Measurements from ENCODE around the gene EFCAB6. TPM values are rescaled to one million over a fixed set of nuclear protein-coding genes. Genes with fewer than 3 reads are reported as not detected.

Gene EFCAB6
- total RNA-seq, 1 experiment from 2014 or later: 0.94 TPM

- DNase-seq (ENCODE audit: low spot score): no peak
- ChIA-PET CTCF (interaction anchor here (1.0 kb wide), 1 partner anchor 16 kb away, joined by 3 read pairs; no protein-coding TSS in a partner anchor), POLR2A (interaction anchor here (0.7 kb wide), 1 partner anchor 190 kb away, joined by 3 read pairs; no protein-coding TSS in a partner anchor)
- Mint-ChIP-seq H3K27ac (no peak overlapping the region), H3K27me3 (ENCODE audit: low read depth) (no peaks in the 10 kb centered on the region), H3K4me3 (no peak overlapping the region), H3K4me1 (no peaks in the 10 kb centered on the region), H3K36me3 (no peaks in the 10 kb centered on the region), H3K9me3 (no peaks in the 10 kb centered on the region)
- ATAC-seq: no peak
- TF ChIP-seq JAZF1 (CRISPR knock-in tag; IDR thresholded peaks at IDR 0.05) (no peak), ZNF219 (CRISPR knock-in tag; IDR thresholded peaks at IDR 0.05; ENCODE audit: borderline replicate concordance) (no peak), GRHL2 (CRISPR knock-in tag; IDR thresholded peaks at IDR 0.05; ENCODE audit: insufficient replicate concordance, severe bottlenecking) (no peak), ZNF396 (CRISPR knock-in tag; IDR thresholded peaks at IDR 0.05; ENCODE audit: borderline replicate concordance) (no peak)
Measured at GRCh38 chr22:43734370-43735150, 77.5 kb downstream of the EFCAB6 start.

- ChIA-PET CTCF (interaction anchor here (0.8 to 1.5 kb wide), 2 partner anchors 10 to 217 kb away, joined by 4 to 5 read pairs; no protein-coding TSS in a partner anchor), POLR2A (no interaction called here)
- no peak for ATAC-seq
- Mint-ChIP-seq H3K4me3 (no peak overlapping the region), H3K4me1 (no peaks in the 10 kb centered on the region), H3K27me3 (ENCODE audit: low read depth) (no peaks in the 10 kb centered on the region), H3K27ac (no peak overlapping the region), H3K36me3 (no peaks in the 10 kb centered on the region), H3K9me3 (0 out of 2 replicates have a peak, but pooled peaks cover 5% of the 10 kb centered on the region)
- no peak for DNase-seq (ENCODE audit: low spot score)
- no peak for TF ChIP-seq FOXK1 (CRISPR knock-in tag; IDR thresholded peaks at IDR 0.05)
- TF ChIP-seq ZNF416 (CRISPR knock-in tag; IDR thresholded peaks at IDR 0.05): no peak
- no peak for TF ChIP-seq STAT6 (CRISPR knock-in tag; conservative IDR thresholded peaks at IDR 0.05; ENCODE audit: low read depth)
- no peak for TF ChIP-seq CDX4 (CRISPR knock-in tag; IDR thresholded peaks at IDR 0.05; ENCODE audit: borderline replicate concordance)
- no peak for TF ChIP-seq ZSCAN18 (CRISPR knock-in tag; IDR thresholded peaks at IDR 0.05)
- TF ChIP-seq ZNF121 (CRISPR knock-in tag; IDR thresholded peaks at IDR 0.05): no peak
- no peak for TF ChIP-seq PRDM15 (CRISPR knock-in tag; IDR thresholded peaks at IDR 0.05)
- TF ChIP-seq E2F1 (CRISPR knock-in tag; IDR thresholded peaks at IDR 0.05): no peak
- no peak for TF ChIP-seq ETV6 (CRISPR knock-in tag; IDR thresholded peaks at IDR 0.05)
- no peak for TF ChIP-seq ZNF512 (CRISPR knock-in tag; IDR thresholded peaks at IDR 0.05; ENCODE audit: borderline replicate concordance)
- no peak for TF ChIP-seq OVOL2 (CRISPR knock-in tag; IDR thresholded peaks at IDR 0.05; ENCODE audit: borderline replicate concordance)
- TF ChIP-seq E2F4 (CRISPR knock-in tag; IDR thresholded peaks at IDR 0.05; ENCODE audit: borderline replicate concordance, low read depth): no peak
Measured at GRCh38 chr22:43733138-43733537, 79.0 kb downstream of the EFCAB6 start.
